GM21390 (cell line): ENCODE data around the gene B3GNT3.

Experiments
- ATAC-seq: cut with Tn5 transposase; IDR thresholded peaks from one replicate; pipeline ENCODE4 v1.9.1; 2021; ENCODE audit not compliant: unreplicated experiment

The B3GNT3 gene, protein sequence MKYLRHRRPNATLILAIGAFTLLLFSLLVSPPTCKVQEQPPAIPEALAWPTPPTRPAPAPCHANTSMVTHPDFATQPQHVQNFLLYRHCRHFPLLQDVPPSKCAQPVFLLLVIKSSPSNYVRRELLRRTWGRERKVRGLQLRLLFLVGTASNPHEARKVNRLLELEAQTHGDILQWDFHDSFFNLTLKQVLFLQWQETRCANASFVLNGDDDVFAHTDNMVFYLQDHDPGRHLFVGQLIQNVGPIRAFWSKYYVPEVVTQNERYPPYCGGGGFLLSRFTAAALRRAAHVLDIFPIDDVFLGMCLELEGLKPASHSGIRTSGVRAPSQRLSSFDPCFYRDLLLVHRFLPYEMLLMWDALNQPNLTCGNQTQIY

DNA sequence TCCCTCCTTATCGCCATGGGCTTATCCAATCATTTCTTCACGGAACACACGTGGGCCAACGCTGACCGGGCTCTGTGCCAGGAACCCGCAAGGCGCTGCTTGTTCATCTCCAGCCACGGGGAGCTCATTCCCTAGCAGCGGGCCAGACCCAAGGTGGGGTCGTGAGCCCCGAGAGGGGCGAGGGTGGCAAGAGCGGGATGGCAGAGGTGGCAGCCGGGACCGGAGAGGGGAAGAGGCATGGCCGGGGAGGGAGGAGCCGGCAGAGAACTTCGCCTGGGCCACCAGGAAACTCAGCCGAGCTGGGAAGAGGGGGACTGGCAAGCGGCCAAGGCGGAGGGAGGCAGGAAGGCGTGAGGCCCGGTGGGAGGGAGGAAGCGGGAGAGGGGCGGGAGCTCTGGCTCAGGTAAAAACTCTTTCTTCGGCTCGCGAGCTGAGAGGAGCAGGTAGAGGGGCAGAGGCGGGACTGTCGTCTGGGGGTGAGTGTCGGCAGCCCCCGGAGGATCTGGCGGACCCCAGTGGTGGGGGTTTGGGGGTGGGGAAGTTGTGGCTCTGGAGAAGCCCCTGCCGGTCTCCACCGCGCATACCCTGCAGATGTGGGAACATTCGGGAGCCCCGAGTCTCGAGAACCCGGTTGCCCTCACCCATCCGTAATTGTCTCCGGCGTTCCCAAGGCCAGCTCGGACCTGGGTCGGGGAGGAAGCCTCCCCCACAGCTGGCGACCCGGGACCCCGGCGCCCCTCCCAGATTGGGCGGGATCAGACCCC, at the start of gene B3GNT3:
B3GNT3 (plus strand) TSS at position 408 of the 764 bp plus-strand sequence. CDS start 12,670 bp downstream, outside the sequence.
- no peak for ATAC-seq

DNA sequence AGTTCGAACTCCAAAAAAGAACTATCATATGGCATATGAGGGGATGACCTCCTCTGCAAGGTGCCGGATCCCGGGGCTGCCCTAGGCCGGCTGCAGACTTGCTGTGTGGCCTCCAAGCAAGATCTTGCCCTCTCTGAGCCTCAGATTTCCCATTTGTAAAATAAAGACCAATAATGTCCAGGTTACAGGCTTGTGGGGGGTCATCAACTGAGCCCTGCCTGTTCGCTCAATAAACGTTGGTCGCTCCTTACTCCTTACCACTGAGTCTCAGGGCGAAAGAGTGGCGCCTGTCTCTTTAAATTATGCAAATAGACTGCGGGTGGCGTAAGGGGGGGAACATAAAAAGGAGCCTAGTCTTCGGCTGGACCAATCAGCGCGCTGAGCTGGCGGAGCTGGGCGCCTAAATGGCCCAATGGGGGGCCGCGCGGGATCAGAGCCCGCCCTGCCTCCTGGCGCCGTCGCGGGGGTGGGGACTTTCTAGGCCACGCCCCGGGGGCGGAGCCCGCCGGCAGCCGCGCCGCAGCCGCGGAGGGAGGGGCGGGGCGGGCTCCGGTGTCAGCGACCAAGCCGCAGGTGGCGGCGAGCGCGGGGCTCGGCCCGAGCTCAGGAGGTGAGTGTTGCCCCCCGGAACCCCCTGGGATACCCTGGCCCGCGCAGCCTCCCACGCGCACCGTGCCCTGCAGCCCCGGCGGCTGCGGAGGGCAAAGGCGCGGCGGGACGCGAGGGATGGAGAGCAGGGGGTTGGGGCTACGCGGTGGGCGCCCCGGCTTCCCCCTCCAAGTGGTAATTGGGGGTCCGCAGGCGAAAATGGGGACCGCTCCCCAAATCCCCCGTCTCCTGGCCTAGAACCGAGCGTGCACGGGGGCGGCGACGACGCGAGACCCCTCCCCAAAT, 47.5 kb upstream of the B3GNT3 start:
- ATAC-seq: peak; percentile 47

DNA sequence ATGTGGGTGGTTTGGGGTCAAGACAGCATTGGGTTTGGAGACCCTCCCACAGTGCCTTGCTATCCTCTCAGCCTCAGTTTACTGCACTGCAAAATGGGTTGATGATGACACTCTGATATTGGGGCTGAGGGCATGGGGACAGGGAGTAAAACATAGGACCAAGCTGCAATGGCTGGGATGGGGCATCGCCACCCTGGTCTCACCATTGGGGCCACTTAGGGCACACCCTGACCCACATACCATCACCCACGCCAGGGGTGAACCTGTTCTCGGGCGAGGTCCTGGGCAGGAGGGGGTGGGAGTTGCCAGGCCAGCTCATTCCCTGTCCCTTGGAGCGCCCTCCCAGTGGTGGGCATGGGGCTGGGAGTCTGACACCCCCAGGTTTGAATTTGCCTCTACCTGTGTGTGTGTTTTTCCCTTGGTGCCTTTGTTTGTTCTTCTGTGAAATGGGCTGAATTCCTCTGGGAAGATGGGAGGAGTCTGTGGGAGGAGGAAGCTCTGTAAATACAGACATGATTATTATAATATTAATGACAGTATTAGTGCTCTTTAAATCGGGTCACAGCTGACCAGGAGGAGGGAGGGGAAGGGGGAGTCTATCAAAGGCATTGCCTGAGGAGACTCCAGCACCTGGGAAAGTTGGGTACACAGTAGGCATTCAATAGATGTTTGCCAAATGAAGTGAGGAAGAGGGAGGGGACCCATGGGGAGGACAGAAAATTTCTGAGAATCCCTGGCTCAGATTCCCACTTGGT, 45.9 kb upstream of the B3GNT3 start:
- ATAC-seq: no peak

DNA sequence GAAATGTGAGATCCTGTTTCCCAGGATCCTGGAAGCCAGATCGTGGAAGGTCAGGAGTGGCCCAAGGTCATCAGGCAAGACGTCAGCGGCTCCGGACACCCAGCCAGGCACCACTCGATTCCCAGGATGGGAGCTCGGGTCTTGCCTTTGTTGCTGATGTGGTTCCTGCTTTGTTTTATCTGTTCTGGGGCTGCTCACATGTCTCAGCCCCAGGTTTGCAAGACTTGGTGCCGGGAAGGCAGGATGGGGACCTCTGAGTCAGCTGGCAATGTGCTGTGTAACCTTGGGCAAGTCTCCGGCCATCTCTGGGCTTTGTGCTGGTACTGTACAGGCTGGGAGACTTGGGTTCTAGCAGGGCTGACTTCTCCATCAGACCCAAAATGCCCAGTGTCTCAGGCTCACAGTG, 45.0 kb upstream of the B3GNT3 start:
- ATAC-seq: no peak

DNA sequence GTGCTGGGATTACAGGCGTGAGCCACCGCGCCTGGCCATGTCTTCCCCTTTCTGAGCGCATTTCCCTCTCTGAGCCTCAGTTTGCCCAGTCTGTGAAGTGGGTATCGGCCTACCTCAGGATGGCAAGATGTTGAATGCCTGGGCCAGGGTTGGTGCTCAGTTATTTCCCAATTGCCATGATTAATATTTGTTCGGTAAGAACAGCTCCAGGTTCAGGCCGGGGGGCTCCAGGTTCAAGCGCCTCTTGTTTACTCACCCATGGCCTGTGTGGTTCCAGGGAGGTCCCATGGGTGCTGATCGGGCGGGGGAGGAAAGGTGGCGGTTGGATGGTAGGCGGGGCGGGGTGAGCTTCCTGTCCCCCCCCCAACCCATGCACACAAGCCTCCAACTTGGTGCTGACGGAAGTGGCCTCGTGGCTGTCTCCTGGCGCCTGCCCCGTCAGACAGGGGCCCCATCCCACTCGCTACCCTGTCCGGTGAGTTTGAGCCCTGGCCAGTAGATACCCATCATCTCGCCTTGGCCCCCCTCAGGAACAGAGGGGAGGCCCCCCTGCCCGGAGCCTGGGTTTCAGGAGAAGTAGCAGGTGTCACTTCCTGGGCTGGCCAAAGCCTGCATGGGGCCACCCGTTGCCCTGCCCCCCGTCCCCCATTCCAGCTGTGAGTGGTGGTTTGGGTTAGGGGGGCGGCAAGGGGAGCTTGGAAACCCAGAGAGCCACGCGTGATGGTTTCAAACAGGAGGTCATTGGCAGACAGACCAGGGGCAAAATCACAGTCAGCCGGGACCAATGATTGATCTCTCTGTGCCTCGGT, 43.6 kb upstream of the B3GNT3 start, which contains the start of gene FCHO1:
FCHO1 (plus strand) TSS at position 375 of the 809 bp plus-strand sequence. CDS start 3,688 bp downstream, outside the sequence.
- ATAC-seq: no peak

DNA sequence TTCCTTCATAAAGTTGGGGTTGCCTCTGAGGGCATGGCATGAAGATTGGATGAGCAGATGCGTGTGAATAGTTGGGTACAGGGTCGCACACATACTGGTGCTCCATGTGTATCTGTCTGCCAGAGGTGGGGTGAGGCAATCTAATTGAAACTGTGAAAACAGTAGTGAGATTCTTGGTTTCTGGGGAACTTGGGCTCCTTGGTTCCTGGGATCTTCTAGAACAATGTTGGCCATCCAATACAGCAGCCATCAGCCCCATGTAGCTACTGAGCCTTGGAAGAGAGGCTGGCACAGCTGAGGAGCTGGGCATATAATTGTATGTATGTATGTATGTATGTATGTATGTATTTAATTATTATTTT, 43.0 kb upstream of the B3GNT3 start:
- ATAC-seq: no peak

DNA sequence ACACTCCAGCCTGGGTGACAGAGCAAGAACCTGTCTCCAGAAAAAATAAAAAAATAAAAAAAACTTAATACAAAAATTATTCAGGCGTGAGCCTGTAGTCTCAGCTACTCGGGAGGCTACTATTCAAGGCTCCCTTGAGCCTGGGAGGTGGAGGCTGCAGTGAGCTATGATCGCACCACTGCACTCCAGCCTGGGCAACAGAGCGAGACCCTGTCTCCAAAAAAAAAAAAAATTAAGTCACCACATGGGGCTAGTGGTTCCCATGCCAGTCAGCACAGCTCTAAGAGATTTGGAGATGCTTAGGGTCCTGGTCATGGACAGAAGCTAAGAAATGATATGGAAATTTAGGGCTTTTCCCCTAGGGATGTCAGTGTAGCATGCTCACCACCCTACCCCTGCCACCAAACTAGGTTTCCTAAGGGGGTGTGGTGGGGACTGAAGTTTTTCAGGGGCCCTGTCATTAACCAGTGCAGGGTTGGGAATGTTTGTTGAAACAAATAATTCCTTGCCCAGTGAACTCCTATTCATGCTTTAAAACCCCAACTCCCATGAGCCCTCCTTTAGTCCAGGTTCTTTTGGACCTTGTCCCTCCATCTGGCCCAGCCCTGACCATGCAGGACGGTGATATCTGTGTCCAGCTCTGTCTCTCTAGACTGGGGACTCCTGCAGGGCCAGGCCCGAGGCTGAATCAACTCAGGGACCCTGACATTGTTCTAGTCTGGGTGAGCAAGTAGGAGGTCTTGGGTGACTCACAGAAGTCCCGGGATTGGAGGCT, 41.9 kb upstream of the B3GNT3 start:
- ATAC-seq: no peak

DNA sequence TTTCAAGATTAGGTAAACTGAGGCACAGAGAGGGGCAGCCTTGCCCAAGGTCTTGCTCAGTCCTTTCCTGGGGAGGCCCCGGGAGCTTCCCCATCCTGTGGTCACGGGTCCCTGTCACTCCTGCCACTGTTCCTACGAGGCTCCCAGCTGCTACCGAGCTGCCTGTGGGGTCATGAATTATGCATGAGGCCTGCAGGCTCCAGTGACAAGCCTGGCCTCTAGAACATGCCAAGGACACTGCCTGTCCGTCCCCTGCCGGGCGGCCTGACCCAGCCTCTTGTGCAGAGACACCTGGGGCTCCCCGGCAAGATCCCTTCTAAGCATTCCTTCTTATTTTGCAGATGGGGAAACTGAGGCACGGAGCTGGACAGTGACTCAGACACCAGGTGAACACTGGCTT, 41.0 kb upstream of the B3GNT3 start:
- ATAC-seq: no peak

DNA sequence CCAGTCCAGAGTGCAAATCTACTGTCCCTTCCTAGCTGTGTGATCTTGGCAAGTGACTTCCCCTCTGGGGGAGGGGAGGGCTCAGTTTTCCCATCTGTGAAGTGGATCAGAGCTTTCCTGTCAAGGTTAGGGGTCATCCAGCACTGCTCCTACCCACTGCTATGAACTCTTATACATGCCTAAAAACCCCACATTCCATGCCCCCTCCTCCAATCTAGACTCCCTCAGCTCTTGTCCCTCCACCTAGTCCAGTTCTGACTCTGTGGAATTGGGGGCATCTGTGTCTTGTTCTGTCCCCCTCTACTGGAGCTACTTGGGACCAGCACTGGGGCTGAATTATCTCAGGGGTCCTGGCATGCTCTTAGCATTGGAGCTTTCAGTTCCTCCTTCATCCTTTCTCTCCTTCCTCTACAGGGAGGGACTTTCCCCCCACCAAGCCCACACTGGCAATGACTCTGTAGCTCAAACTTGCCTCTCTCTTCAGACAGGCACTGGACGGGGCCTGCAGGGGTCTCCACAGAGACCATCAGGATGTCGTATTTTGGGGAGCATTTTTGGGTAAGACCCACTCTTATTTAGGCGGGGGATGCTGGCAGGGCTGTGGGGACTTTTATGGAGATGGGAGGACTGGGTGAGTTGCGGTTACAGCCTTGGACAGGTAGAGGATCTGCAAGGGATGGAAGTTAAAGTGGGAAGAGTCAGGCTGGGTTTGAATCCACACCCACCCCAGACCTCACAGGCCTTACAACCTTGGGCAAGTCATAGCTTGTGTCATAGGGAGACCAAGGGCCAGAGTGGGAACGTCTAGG, 40.1 kb upstream of the B3GNT3 start:
- ATAC-seq: peak; percentile 40

DNA sequence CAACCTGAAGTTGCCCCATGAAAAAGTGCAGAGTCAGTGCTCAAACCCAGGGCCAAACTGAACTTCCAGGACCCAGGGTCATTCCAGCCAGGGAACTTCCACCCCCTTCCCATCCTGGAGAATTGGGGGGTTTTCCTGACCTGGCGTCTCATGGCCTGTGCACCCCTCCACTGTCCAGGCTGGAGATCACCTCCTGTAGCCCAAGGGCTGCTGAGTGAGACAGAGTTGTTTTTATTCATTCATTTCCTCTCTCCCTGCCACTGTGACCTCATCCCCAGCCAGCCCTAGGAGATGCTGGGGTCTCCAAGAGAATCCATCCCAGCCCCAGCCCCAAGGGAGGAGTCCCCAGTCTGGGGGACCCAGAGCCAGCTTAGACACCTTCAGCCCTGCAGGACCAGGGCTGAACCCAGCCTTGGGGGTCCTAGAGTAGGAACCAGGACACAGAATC, 39.5 kb upstream of the B3GNT3 start:
- ATAC-seq: no peak

DNA sequence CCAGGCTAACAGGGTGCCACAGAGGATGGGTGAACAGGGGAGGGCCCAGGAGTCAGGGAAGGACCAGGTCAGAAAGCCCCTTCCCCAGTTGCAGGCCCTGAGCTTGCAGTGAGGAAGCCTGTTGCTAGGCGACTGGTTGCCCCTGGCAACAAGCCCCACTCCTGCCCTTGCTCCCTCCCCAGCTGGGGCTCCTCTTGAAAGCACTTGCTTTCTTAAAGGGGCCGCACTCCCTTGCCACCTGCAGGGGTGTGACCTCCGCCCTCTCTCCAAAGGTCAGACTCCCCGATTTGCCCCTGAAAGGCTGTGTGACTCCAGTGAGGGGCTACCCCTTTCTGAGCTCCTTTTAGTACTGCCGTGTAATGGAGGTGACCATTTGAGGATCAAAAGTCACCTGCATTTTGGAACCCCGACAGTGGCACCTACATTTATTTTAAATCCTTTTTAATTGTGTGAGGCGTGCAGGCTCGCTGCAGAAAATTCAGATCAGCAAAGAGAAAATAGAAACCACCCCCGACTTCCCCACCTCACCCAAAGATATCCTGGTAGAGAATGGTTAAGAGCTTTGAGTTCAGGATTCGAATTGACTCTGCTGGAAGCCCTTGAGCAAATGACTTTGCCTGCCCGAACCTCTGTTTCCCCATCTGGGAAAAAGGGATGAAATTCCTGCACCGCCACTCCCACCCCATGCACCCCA, 38.8 kb upstream of the B3GNT3 start:
- no peak for ATAC-seq

DNA sequence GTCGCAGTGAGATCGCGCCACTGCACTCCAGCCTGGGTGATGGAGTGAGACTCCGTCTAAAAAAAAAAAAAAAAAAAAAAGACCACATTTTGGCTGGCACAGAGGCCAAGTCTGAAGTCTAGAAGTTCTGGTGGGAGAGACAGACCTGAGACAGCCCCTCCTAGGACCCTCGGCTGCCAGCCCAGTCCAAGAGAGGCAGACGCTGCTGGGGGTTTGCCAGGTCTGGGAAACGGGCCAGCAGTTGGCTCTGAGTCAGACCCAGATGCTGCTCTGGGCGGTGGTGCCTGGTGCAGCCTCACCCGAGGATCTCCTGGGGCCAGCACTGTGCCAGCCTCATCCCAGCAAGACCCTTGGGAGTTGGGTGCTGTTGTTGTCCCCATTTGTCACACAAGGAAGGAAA, 37.8 kb upstream of the B3GNT3 start:
- ATAC-seq: no peak

DNA sequence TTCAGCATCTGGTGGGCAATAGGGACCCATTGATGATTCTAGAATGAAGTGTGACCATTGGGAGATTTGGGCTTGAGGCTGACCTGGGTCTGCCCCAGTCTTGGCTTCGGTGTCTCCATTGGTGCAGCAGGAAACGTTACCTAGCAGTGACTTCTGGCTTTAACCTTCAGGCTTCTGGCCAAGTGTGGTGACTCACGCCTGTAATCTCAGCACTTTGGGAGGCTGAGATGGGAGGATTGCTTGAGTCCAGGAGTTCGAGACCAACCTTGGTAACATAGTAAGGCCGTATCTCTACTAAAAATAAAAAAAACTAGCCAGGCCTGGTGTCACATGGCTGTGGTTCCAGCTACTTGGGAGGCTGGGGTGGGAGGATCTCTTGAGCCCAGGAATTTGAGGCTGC, 36.4 kb upstream of the B3GNT3 start:
- ATAC-seq: no peak

DNA sequence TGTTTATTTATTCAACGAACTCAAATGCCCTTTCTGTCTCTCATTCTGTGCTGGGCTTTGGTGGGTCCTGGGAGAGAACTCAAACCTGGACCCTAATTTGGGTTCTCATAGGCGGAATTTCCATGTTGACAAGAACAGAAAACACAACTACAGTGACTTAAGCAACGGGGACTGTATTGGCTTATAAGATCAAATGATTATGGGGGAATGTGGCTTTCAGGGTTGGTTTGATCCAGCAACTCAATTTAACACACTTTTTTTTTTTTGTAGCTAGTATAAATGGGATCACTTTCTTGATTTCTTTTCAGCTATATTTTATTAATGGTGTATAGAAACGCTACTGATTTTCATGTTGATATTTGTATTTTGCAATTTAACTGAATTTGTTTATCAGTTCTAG, 33.8 kb upstream of the B3GNT3 start:
- no peak for ATAC-seq

DNA sequence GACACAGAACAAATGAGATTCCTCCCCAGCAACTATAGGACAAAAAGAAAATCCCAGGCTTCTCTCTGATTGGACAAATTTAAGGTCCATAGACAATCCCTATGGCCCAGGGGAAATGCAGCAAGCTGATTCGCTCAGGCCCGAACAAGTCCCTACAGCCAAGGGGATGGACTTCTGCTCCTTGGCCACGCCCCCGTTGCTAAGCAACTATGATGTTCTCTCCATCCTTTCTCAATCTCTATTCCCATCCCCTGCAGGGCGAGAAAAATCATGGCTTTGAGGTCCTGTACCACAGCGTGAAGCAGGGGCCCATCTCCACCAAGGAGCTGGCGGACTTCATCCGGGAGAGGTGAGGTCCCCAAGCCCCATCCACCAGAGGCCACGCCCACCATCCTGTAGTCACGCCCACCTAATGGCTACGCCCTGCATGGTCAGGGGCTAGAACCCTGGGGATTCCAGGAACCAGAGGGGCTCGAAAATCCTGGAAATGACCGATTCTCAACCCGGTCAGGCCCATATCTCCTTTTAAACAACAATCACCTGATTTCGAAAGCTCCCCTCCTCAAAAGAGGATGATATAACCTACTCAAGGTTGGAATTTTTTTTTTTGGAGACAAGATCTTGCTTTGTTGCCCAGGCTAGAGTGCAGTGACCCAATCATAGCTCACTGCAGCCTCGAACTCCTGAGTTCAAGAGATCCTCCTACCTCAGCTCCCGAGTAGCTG, 32.3 kb upstream of the B3GNT3 start:
- ATAC-seq: no peak

DNA sequence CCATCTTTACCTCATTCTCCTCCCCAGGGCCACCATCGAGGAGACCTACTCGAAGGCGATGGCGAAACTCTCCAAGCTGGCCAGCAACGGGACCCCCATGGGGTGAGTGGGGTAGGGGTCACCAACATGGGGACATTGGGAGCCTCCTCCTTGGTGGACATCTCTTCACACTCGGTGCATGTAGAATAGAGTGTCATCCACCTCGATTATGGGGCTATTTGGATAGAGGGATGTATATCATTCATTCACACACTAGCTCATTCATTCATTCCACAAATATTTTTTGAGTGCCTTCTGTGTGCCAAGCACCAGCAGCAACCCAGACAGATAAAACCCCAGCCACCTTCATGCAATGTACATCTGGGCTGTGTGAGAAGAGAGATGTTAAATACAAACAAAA, 30.6 kb upstream of the B3GNT3 start:
- ATAC-seq: no peak

DNA sequence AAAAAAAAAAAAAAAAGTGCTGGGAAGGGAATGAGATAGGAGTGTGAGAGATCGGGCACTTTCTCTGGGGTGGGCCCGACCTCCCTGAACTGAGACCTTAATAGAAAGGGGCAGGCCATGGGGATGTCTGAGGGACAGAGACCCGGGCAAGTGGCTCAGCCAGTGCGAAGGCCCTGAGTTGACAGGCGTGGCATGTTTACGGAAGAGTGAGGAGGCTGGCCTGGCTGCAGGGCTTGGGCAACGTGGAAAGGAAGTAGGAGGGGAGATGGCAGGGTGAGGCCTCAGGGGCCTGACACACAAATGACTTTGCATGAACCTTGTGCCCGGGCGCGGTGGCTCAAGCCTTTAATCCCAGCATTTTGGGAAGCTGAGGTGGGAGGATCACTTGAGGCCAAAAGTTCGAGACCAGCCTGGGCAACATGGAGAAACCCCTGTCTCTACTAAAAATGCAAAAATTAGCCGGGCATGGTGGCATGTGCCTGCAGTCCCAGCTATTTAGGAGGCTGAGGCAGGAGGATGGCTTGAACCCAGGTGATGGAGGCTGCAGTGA, 29.8 kb upstream of the B3GNT3 start:
- no peak for ATAC-seq
